Measurements from ENCODE around the gene LRRC15.

Gene LRRC15

DNA sequence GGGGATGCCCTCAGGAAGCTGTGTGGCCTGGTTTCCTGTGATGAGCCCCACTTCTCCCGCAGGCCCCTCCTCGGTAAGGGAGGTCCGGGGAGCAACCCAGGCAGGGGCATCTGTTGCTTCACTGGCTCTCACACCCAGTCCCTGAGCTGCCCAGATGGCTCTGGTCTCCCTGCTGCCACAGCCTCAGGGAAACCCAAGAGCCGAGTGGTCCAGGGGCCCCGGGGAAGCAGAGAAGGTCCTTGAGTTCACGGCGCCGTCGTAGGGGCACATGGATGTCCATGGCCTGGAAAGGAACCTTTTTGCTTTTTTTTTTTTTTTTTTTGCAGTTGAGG lies 13.3 kb upstream of the LRRC15 start:
- H3K79me1 ChIP-seq (ENCODE audit: low read depth, low read length) = no peaks in the 10 kb centered on the region
- no peak for DNase-seq (ENCODE audit: low spot score)
- H3K18ac ChIP-seq (ENCODE audit: low read length) = peak overlapping the region; percentile 73

DNA sequence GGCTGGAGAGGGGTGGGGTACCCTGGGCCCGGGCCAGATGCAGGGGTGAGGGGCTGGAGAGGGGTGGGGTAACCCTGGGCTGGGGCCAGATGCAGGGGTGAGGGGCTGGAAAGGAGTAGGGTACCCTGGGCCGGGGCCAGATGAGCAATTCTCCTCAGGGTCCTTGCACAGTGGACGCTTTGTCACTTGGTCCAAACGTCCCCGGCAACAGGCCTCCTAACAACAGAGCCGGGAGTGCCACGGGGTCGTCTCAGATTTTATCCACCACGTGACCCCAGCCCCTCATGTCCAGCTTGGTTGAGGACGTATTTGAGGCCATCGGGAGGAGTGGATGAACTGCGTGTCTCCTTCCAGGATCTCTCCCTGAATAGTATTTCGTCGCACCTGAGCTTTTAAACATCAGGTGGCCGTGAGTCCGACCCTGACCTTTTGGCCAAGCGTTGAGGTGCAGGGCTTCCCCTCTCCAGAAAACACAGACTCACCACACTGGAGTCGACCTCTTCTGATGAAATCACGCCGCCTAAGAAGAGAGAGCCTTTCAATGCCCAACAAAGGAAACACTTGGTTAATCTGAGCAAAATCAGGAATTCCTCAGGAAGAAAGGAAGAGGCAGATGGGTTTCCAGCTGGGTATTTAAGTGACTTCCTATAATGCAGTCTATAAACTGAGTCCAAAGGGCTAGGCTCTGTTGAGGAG lies 12.8 kb upstream of the LRRC15 start:
- peaks cover 0 to 5% of the 10 kb centered on the region in 2 donors for H3K9me3 ChIP-seq (replicated peaks in 1 of 2; ENCODE audit: control insufficient read depth in 2 of 2, insufficient read depth in 1 of 2, low read depth in 1 of 2, low read length in 2 of 2)
- no peak overlapping the region for H3K4ac ChIP-seq (ENCODE audit: low read length)
- H3K27me3 ChIP-seq (ENCODE audit: control insufficient read depth in 3 of 3, insufficient read depth in 3 of 3, low read depth in 1 of 3, low read length in 3 of 3) = peaks cover 0 to 16% (median 0%) of the 10 kb centered on the region in 3 experiments
- H2AK5ac ChIP-seq (ENCODE audit: low read depth, low read length) = peak overlapping the region; percentile 69
- H3K4me3 ChIP-seq (ENCODE audit: low read length in 2 of 2) = no peak overlapping the region
- no peak overlapping the region for H3K27ac ChIP-seq (replicated peaks; ENCODE audit: low read length)
- H3K4me2 ChIP-seq (ENCODE audit: insufficient read depth, low read length, poor library complexity, severe bottlenecking) = no peak overlapping the region
- no peak overlapping the region for H3K9ac ChIP-seq (ENCODE audit: low read depth, low read length, poor library complexity)
- H2BK15ac ChIP-seq (ENCODE audit: low read length) = peak overlapping the region; percentile 79
- H3K36me3 ChIP-seq (replicated peaks in 1 of 2; ENCODE audit: control insufficient read depth in 2 of 2, insufficient read depth in 2 of 2, low read length in 2 of 2) = no peaks in the 10 kb centered on the region
- H3K18ac ChIP-seq (ENCODE audit: low read length) = peak overlapping the region; percentile 73
- H3K4me1 ChIP-seq (ENCODE audit: control insufficient read depth in 2 of 2, insufficient read depth in 1 of 2, low read depth in 1 of 2, low read length in 2 of 2) = peaks cover 6 to 28% of the 10 kb centered on the region in 2 donors
- no peak overlapping the region for H2AFZ ChIP-seq (ENCODE audit: low read length)
- H3K79me1 ChIP-seq (ENCODE audit: low read depth, low read length) = no peaks in the 10 kb centered on the region
- H3K14ac ChIP-seq (ENCODE audit: low read length) = no peak overlapping the region
- H2BK120ac ChIP-seq (ENCODE audit: low read depth, low read length) = no peak overlapping the region
- WGBS, 2 donors (ENCODE audit: extremely low coverage in 2 of 2, insufficient read length in 2 of 2, insufficient replicate concordance in 1 of 2) = no CpG with 5 or more reads among the region's 20 CpGs
- H2BK5ac ChIP-seq (ENCODE audit: low read length) = no peak overlapping the region
- no peak overlapping the region for H4K91ac ChIP-seq (ENCODE audit: low read depth, low read length, poor library complexity)
- no peak overlapping the region for H4K8ac ChIP-seq (ENCODE audit: low read depth, low read length)
- no peak for DNase-seq (ENCODE audit: low spot score)
- H2BK12ac ChIP-seq (ENCODE audit: low read length) = no peak overlapping the region
- no peak overlapping the region for H3K23ac ChIP-seq (ENCODE audit: low read depth, low read length, poor library complexity)

More for the DNA sequence above, 13.3 kb upstream of the LRRC15 start:
- Histone ChIP-seq H3K4ac (ENCODE audit: low read length) (no peak overlapping the region), H2AFZ (ENCODE audit: low read length) (no peak overlapping the region), H3K27ac (replicated peaks; ENCODE audit: low read length) (peak overlapping the region; percentile 2), H3K23ac (ENCODE audit: low read depth, low read length, poor library complexity) (no peak overlapping the region), H3K4me3 (ENCODE audit: low read length in 2 of 2) (no peak overlapping the region), H2AK5ac (ENCODE audit: low read depth, low read length) (peak overlapping the region; percentile 1), H2BK15ac (ENCODE audit: low read length) (no peak overlapping the region), H3K9me3 (replicated peaks in 1 of 2; ENCODE audit: control insufficient read depth in 2 of 2, insufficient read depth in 1 of 2, low read depth in 1 of 2, low read length in 2 of 2) (peaks cover 0 to 5% of the 10 kb centered on the region in 2 donors), H4K91ac (ENCODE audit: low read depth, low read length, poor library complexity) (no peak overlapping the region), H3K27me3 (ENCODE audit: control insufficient read depth in 3 of 3, insufficient read depth in 3 of 3, low read depth in 1 of 3, low read length in 3 of 3) (peaks cover 0 to 16% (median 0%) of the 10 kb centered on the region in 3 experiments), H2BK12ac (ENCODE audit: low read length) (no peak overlapping the region), H3K4me1 (ENCODE audit: control insufficient read depth in 2 of 2, insufficient read depth in 1 of 2, low read depth in 1 of 2, low read length in 2 of 2) (peaks cover 6 to 28% of the 10 kb centered on the region in 2 donors), H3K9ac (ENCODE audit: low read depth, low read length, poor library complexity) (no peak overlapping the region), H2BK5ac (ENCODE audit: low read length) (no peak overlapping the region), H4K8ac (ENCODE audit: low read depth, low read length) (no peak overlapping the region), H3K14ac (ENCODE audit: low read length) (no peak overlapping the region), H3K36me3 (replicated peaks in 1 of 2; ENCODE audit: control insufficient read depth in 2 of 2, insufficient read depth in 2 of 2, low read length in 2 of 2) (no peaks in the 10 kb centered on the region), H3K4me2 (ENCODE audit: insufficient read depth, low read length, poor library complexity, severe bottlenecking) (no peak overlapping the region), H2BK120ac (ENCODE audit: low read depth, low read length) (no peak overlapping the region)
- no CpG with 5 or more reads among the region's 9 CpGs for WGBS, 2 donors (ENCODE audit: extremely low coverage in 2 of 2, insufficient read length in 2 of 2, insufficient replicate concordance in 1 of 2)

DNA sequence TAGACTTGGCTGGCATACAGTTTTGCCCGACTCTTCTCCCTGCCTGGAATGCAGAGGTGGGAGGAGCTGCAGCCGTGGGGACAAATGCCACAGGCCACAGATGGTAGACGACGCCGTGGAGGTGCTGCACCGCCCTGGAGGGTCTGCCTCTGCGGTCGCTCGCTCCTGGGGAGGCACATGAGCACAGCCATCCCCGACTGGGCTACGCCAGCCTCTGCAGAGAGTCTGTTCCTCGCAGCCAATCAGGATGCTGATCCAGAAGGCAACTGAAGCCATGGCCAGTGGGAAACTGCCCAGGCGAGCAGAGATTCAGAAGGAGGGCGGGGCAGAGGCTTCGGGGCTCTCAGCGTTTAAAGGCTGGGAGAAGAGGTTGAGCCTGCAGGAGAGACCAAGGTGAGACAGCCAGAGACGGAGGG lies 11.9 kb upstream of the LRRC15 start:
- no peak overlapping the region for H4K8ac ChIP-seq (ENCODE audit: low read depth, low read length)
- no peak overlapping the region for H2AFZ ChIP-seq (ENCODE audit: low read length)
- peaks cover 0 to 16% (median 0%) of the 10 kb centered on the region in 3 experiments for H3K27me3 ChIP-seq (ENCODE audit: control insufficient read depth in 3 of 3, insufficient read depth in 3 of 3, low read depth in 1 of 3, low read length in 3 of 3)
- no peak overlapping the region for H2AK5ac ChIP-seq (ENCODE audit: low read depth, low read length)
- H2BK5ac ChIP-seq (ENCODE audit: low read length) = no peak overlapping the region
- H2BK15ac ChIP-seq (ENCODE audit: low read length) = no peak overlapping the region
- no peak overlapping the region for H2BK120ac ChIP-seq (ENCODE audit: low read depth, low read length)
- peak overlapping the region; percentile 79 for H3K18ac ChIP-seq (ENCODE audit: low read length)
- H3K14ac ChIP-seq (ENCODE audit: low read length) = no peak overlapping the region
- no peak overlapping the region for H4K91ac ChIP-seq (ENCODE audit: low read depth, low read length, poor library complexity)
- no peak overlapping the region for H3K4me2 ChIP-seq (ENCODE audit: insufficient read depth, low read length, poor library complexity, severe bottlenecking)
- H3K27ac ChIP-seq (replicated peaks; ENCODE audit: low read length) = no peak overlapping the region
- no peak overlapping the region for H3K4me3 ChIP-seq (ENCODE audit: low read length in 2 of 2)
- H3K23ac ChIP-seq (ENCODE audit: low read depth, low read length, poor library complexity) = no peak overlapping the region
- no CpG with 5 or more reads among the region's 17 CpGs for WGBS, 2 donors (ENCODE audit: extremely low coverage in 2 of 2, insufficient read length in 2 of 2, insufficient replicate concordance in 1 of 2)
- peaks cover 0 to 5% of the 10 kb centered on the region in 2 donors for H3K9me3 ChIP-seq (replicated peaks in 1 of 2; ENCODE audit: control insufficient read depth in 2 of 2, insufficient read depth in 1 of 2, low read depth in 1 of 2, low read length in 2 of 2)
- DNase-seq (ENCODE audit: low spot score) = no peak
- no peak overlapping the region for H3K4ac ChIP-seq (ENCODE audit: low read length)
- H3K36me3 ChIP-seq (replicated peaks in 1 of 2; ENCODE audit: control insufficient read depth in 2 of 2, insufficient read depth in 2 of 2, low read length in 2 of 2) = no peaks in the 10 kb centered on the region
- H2BK12ac ChIP-seq (ENCODE audit: low read length) = no peak overlapping the region
- H3K4me1 ChIP-seq (ENCODE audit: control insufficient read depth in 2 of 2, insufficient read depth in 1 of 2, low read depth in 1 of 2, low read length in 2 of 2) = peaks cover 6 to 25% of the 10 kb centered on the region in 2 donors
- H3K79me1 ChIP-seq (ENCODE audit: low read depth, low read length) = no peaks in the 10 kb centered on the region
- no peak overlapping the region for H3K9ac ChIP-seq (ENCODE audit: low read depth, low read length, poor library complexity)

GRCh38 chr3:194380326-194380725 lies 10.8 kb upstream of the LRRC15 start:
- Histone ChIP-seq H3K4me2 (ENCODE audit: insufficient read depth, low read length, poor library complexity, severe bottlenecking) (no peak overlapping the region), H3K4me3 (ENCODE audit: low read length in 2 of 2) (no peak overlapping the region)

More at GRCh38 chr3:194380326-194380725, 10.8 kb upstream of the LRRC15 start:
- whole genome bisulfite sequencing, 2 donors (ENCODE audit: extremely low coverage in 2 of 2, insufficient read length in 2 of 2, insufficient replicate concordance in 1 of 2) = no CpG with 5 or more reads among the region's 7 CpGs
- Histone ChIP-seq H2BK120ac (ENCODE audit: low read depth, low read length) (no peak overlapping the region), H2BK5ac (ENCODE audit: low read length) (no peak overlapping the region), H3K27ac (replicated peaks; ENCODE audit: low read length) (no peak overlapping the region), H2AK5ac (ENCODE audit: low read depth, low read length) (no peak overlapping the region), H3K36me3 (replicated peaks in 1 of 2; ENCODE audit: control insufficient read depth in 2 of 2, insufficient read depth in 2 of 2, low read length in 2 of 2) (no peaks in the 10 kb centered on the region), H3K4ac (ENCODE audit: low read length) (no peak overlapping the region), H3K9me3 (replicated peaks in 1 of 2; ENCODE audit: control insufficient read depth in 2 of 2, insufficient read depth in 1 of 2, low read depth in 1 of 2, low read length in 2 of 2) (peaks cover 0 to 5% of the 10 kb centered on the region in 2 donors), H2BK12ac (ENCODE audit: low read length) (no peak overlapping the region), H3K4me1 (ENCODE audit: control insufficient read depth in 2 of 2, insufficient read depth in 1 of 2, low read depth in 1 of 2, low read length in 2 of 2) (peaks cover 9 to 31% of the 10 kb centered on the region in 2 donors), H3K27me3 (ENCODE audit: control insufficient read depth in 3 of 3, insufficient read depth in 3 of 3, low read depth in 1 of 3, low read length in 3 of 3) (peaks cover 0 to 20% (median 0%) of the 10 kb centered on the region in 3 experiments), H3K9ac (ENCODE audit: low read depth, low read length, poor library complexity) (no peak overlapping the region), H2BK15ac (ENCODE audit: low read length) (no peak overlapping the region), H3K79me1 (ENCODE audit: low read depth, low read length) (no peaks in the 10 kb centered on the region), H2AFZ (ENCODE audit: low read length) (no peak overlapping the region), H4K91ac (ENCODE audit: low read depth, low read length, poor library complexity) (no peak overlapping the region), H4K8ac (ENCODE audit: low read depth, low read length) (no peak overlapping the region), H3K23ac (ENCODE audit: low read depth, low read length, poor library complexity) (no peak overlapping the region), H3K18ac (ENCODE audit: low read length) (peak overlapping the region; percentile 60), H3K14ac (ENCODE audit: low read length) (no peak overlapping the region)
- DNase-seq (ENCODE audit: low spot score) = no peak
